Colonic mucosa (tissue), 4 donors: ENCODE data around the gene SNX24. TPM values are rescaled to one million over a fixed set of nuclear protein-coding genes. Genes with fewer than 3 reads are reported as not detected.

Experiments used
- DNase-seq: peaks from one replicate; pipeline ENCODE4 v3.0.0-alpha.2; 2020
- H3K27ac ChIP-seq: fragments of 200-600 bp; one replicate; pipeline ENCODE4 v1.8.0; 2021
- H3K27me3 ChIP-seq: fragments of 200-600 bp; one replicate; pipeline ENCODE4 v1.8.0; 2021
- H3K36me3 ChIP-seq: fragments of 200-600 bp; one replicate; pipeline ENCODE4 v1.8.0; 2021
- H3K4me1 ChIP-seq: fragments of 200-600 bp; one replicate; pipeline ENCODE4 v1.8.0; 2021; ENCODE audit warnings: mild to moderate bottlenecking
- H3K4me3 ChIP-seq: fragments of 200-600 bp; one replicate; pipeline ENCODE4 v1.8.0; 2021
- H3K9ac ChIP-seq, 2 donors: one replicate each; pipeline ENCODE4 v1.7.0; 2013; ENCODE audit warnings: control low read depth in 2 of 2, low read depth in 2 of 2, low read length in 2 of 2
- H3K9me3 ChIP-seq: fragments of 200-600 bp; one replicate; pipeline ENCODE4 v1.8.0; 2021
- CTCF ChIP-seq: fragments of 200-600 bp; IDR thresholded peaks from one replicate; pipeline ENCODE4 v1.8.0; 2022; ENCODE audit warnings: antibody characterized with exemption, mild to moderate bottlenecking
- intact Hi-C: fragments of 100-400 bp; cut with DNase I; formaldehyde crosslinking; loops from one replicate; pipeline ENCODE4 v1.14.1; 2022
- total RNA-seq, 2 donors: library from RNA; stranded (reverse); fragmentation: NEBNext Ultra II Directional in 1 of 2; extraction: Animal tissue kit (Norgen Biotek cat#: 25700) in 1 of 2; gene quantifications; one replicate each; pipeline ENCODE4 v1.2.1, GENCODE V29; 2021
- donor health status: healthy.
- donor health status: DM: no; HTN: no; CAD: no.
- donor health status: DM: no; HTN: no; CAD: no.

SNX24 gene
- total RNA-seq, 2 donors from 2014 or later: 8.8 to 17.0 TPM

GRCh38 chr5:123037104-123037418 lies 191.6 kb downstream of the SNX24 start:
- Histone ChIP-seq H3K27me3 (no peaks in the 10 kb centered on the region), H3K4me1 (no peaks in the 10 kb centered on the region), H3K9me3 (no peaks in the 10 kb centered on the region), H3K36me3 (no peaks in the 10 kb centered on the region), H3K4me3 (peak overlapping the region; percentile 72), H3K9ac (peak overlapping the region; percentile 70 to 77), H3K27ac (peak overlapping the region; percentile 97)
- intact Hi-C loops: loop anchor here (10.0 kb wide), 1 partner anchor 308 kb away; no protein-coding TSS in a partner anchor
- TF ChIP-seq CTCF: no peak
- DNase-seq: no peak

- intact Hi-C loops: loop anchor here (10.0 kb wide), 1 partner anchor 305 kb away; no protein-coding TSS in a partner anchor
- Histone ChIP-seq H3K9ac (no peak overlapping the region), H3K9me3 (no peaks in the 10 kb centered on the region), H3K27me3 (no peaks in the 10 kb centered on the region), H3K4me1 (no peaks in the 10 kb centered on the region), H3K27ac (no peak overlapping the region), H3K36me3 (no peaks in the 10 kb centered on the region), H3K4me3 (no peak overlapping the region)
- no peak for DNase-seq
- no peak for TF ChIP-seq CTCF
Measured at GRCh38 chr5:123039673-123040072, 194.3 kb downstream of the SNX24 start.

GRCh38 chr5:123044926-123045617 lies 199.7 kb downstream of the SNX24 start:
- Histone ChIP-seq H3K9ac (no peak overlapping the region), H3K4me1 (no peaks in the 10 kb centered on the region), H3K4me3 (no peak overlapping the region), H3K27ac (no peak overlapping the region), H3K27me3 (no peaks in the 10 kb centered on the region), H3K36me3 (no peaks in the 10 kb centered on the region), H3K9me3 (no peaks in the 10 kb centered on the region)
- TF ChIP-seq CTCF: no peak
- intact Hi-C loops: no loop called here
- no peak for DNase-seq

- Histone ChIP-seq H3K27me3 (no peaks in the 10 kb centered on the region), H3K9me3 (no peaks in the 10 kb centered on the region), H3K4me1 (no peaks in the 10 kb centered on the region), H3K4me3 (no peak overlapping the region), H3K36me3 (no peaks in the 10 kb centered on the region), H3K9ac (no peak overlapping the region), H3K27ac (no peak overlapping the region)
- no peak for TF ChIP-seq CTCF
- DNase-seq: no peak
- intact Hi-C loops: no loop called here
Measured at GRCh38 chr5:123046222-123046621, 200.8 kb downstream of the SNX24 start.

- Histone ChIP-seq H3K36me3 (no peaks in the 10 kb centered on the region), H3K27me3 (no peaks in the 10 kb centered on the region), H3K9me3 (no peaks in the 10 kb centered on the region), H3K4me3 (no peak overlapping the region), H3K27ac (no peak overlapping the region), H3K4me1 (no peaks in the 10 kb centered on the region), H3K9ac (no peak overlapping the region)
- DNase-seq: no peak
- intact Hi-C loops: no loop called here
- no peak for TF ChIP-seq CTCF
Measured at GRCh38 chr5:123047706-123048105, 202.3 kb downstream of the SNX24 start.
